HEK293T (cell line): Measurements from ENCODE around the gene C3orf52.

Experiments
- BHLHE40 ChIP-seq: fragments of 450-650 bp; IDR thresholded peaks from 2 replicates; pipeline ENCODE4 v1.6.1; 2016; ENCODE audit warnings: mild to moderate bottlenecking, moderate library complexity, borderline replicate concordance
- FOXA1 ChIP-seq: fragments of 450-650 bp; IDR thresholded peaks from 2 replicates; pipeline ENCODE4 v1.6.1; 2016; ENCODE audit warnings: mild to moderate bottlenecking
- L3MBTL2 ChIP-seq: fragments of 450-650 bp; conservative IDR thresholded peaks from 2 replicates; pipeline ENCODE4 v1.6.1; 2016; ENCODE audit warnings: mild to moderate bottlenecking
- LEF1 ChIP-seq: fragments of 450-650 bp; IDR thresholded peaks from 2 replicates; pipeline ENCODE4 v1.6.1; 2017; ENCODE audit warnings: mild to moderate bottlenecking, borderline replicate concordance
- NFRKB ChIP-seq: fragments of 450-650 bp; IDR thresholded peaks from 2 replicates; pipeline ENCODE4 v1.6.1; 2016; ENCODE audit warnings: mild to moderate bottlenecking, moderate library complexity
- SP1 ChIP-seq: fragments of 450-650 bp; IDR thresholded peaks from 2 replicates; pipeline ENCODE4 v1.6.1; 2017
- TARDBP ChIP-seq: fragments of 450-650 bp; IDR thresholded peaks from 2 replicates; pipeline ENCODE4 v1.6.1; 2016

DNA sequence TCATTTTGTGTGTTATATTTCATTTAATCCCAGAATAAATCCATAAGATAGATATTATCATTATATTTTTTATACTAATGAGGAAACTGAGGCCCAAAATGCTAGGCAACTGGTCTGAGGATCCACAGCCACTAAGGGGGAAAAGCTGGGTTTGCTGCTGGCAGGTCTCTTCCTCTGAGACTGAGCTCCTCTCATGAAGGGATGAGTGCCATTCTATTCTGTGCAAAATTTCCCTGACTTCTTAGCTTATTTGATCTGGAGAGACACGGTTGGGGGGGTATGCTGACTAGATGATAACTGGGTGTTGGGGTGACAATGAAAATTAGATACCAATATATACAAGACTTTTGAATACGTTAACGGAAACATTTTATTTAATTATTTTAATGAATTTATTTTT lies 44.9 kb downstream of the C3orf52 start:
- TF ChIP-seq FOXA1 (no peak), SP1 (no peak), LEF1 (no peak), BHLHE40 (no peak), TARDBP (no peak), NFRKB (no peak), L3MBTL2 (no peak)
